Measurements from ENCODE around the gene PTPRD. TPM values are rescaled to one million over a fixed set of nuclear protein-coding genes. Genes with fewer than 3 reads are reported as not detected.

The PTPRD gene
- total RNA-seq, 1 donor, result 11.5 TPM

DNA sequence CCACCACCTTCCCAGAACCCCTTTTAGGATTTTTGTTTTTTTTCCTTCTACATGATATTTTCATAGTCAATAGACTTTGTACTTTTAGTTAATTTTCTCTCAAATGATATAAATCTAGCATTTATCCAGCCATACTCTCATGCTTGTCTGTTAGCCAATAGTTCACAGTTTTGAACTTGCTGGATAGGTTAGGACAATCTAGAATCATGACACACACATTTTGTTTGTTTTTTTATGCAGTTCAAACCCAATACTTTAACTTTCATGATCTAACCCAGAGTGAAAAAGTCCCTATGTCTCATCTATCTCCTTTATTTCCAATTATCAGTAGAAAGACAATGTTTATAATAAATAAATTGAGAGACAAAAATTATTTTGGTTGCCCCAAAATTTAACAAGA is 2303.5 kb downstream of the PTPRD start:
- TF ChIP-seq, protein P1, sequence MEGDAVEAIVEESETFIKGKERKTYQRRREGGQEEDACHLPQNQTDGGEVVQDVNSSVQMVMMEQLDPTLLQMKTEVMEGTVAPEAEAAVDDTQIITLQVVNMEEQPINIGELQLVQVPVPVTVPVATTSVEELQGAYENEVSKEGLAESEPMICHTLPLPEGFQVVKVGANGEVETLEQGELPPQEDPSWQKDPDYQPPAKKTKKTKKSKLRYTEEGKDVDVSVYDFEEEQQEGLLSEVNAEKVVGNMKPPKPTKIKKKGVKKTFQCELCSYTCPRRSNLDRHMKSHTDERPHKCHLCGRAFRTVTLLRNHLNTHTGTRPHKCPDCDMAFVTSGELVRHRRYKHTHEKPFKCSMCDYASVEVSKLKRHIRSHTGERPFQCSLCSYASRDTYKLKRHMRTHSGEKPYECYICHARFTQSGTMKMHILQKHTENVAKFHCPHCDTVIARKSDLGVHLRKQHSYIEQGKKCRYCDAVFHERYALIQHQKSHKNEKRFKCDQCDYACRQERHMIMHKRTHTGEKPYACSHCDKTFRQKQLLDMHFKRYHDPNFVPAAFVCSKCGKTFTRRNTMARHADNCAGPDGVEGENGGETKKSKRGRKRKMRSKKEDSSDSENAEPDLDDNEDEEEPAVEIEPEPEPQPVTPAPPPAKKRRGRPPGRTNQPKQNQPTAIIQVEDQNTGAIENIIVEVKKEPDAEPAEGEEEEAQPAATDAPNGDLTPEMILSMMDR (IDR thresholded peaks at IDR 0.05; ENCODE audit: insufficient read depth, low read length), result no peak
- DNase-seq (ENCODE audit: low read depth), result no peak
- no peak overlapping the region for H3K4me3 ChIP-seq (ENCODE audit: low read depth, low read length)

DNA sequence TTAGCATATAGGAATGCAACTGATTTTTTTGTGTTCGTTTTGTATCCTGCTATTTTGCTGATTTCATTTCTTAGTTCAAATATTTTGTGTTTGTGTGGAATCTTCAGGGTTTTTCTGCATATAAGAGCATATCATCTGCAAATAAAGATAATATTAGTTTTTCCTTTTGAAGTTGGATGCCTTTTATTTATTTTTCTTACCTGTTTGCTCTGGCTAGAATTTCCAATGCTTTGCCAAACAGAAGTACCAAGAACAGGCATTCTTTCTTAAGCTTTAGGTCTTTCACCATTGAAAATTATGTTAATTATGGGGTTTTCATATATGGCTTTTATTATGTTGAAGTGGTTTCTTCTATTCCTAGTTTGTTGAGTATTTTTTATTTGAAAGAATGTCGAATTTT is 2308.1 kb downstream of the PTPRD start:
- DNase-seq (ENCODE audit: low read depth), result no peak
- TF ChIP-seq, protein P1 (IDR thresholded peaks at IDR 0.05; ENCODE audit: insufficient read depth, low read length), result no peak

DNA sequence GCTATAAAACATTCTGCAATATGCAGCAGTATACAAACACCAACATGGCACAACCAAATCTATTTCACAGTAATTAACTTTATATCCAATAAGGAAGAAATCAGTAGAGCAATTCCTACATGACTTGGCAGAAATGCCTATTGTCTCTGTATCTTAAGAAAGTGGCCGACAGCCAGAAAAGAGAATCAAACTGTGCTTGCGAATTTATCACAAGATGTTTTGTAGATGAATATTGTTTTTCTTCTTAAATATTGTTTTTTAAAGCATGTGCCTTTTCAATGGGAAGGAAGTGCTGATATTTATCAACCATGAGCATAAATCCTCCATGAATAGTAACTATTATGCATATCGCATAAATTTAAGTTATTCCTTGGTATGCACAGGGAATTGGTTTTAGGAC is 2311.5 kb downstream of the PTPRD start:
- H3K4me3 ChIP-seq (ENCODE audit: low read depth, low read length), result no peak overlapping the region
- peak; percentile 14 for DNase-seq (ENCODE audit: low read depth)
- TF ChIP-seq, protein P1 (IDR thresholded peaks at IDR 0.05; ENCODE audit: insufficient read depth, low read length), result no peak

More for the DNA sequence above, 2308.1 kb downstream of the PTPRD start:
- H3K4me3 ChIP-seq (ENCODE audit: low read depth, low read length), result no peak overlapping the region

DNA sequence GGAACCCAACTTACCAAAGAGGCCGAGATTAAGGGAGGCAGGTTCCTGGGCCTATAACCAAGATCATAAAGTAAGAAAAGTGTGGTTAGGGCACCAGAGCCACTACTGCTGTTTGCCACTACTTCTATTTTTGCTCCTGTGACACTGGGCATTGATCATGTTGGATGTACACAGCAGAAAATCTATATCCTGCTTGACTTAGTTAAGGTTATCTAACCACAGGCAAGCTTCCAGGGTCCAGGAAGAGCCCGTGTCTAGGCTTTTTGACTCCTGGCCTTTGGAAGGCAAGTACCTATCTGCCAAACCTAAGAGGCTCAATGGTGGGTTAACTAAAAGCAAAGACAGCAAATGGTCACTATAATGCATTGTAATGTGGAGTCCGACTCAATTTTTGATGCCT is 2315.8 kb downstream of the PTPRD start:
- H3K4me3 ChIP-seq (ENCODE audit: low read depth, low read length), result no peak overlapping the region
- no peak for DNase-seq (ENCODE audit: low read depth)
- TF ChIP-seq, protein P1 (IDR thresholded peaks at IDR 0.05; ENCODE audit: insufficient read depth, low read length), result no peak

DNA sequence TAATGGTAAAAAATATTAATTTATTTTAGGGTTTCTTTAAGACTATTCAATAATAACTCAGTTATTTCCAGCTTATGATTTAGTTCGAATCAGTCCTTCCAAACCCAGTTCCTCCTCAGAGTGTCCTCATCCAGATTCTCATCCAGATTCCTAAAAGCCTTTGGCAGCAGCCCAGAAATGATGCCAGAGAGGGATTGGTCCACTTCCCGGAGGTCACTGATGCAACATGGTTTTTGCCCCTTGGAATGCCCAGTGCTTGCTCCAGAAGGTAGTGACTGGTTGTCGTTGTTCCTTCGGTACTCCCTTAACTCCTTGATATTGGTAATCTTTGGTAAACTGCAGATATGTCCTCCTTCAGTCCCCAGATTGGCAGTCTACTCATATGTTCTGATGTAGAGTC is 2320.1 kb downstream of the PTPRD start:
- DNase-seq (ENCODE audit: low read depth), result no peak
- TF ChIP-seq, protein P1 (IDR thresholded peaks at IDR 0.05; ENCODE audit: insufficient read depth, low read length), result no peak
- no peak overlapping the region for H3K4me3 ChIP-seq (ENCODE audit: low read depth, low read length)

DNA sequence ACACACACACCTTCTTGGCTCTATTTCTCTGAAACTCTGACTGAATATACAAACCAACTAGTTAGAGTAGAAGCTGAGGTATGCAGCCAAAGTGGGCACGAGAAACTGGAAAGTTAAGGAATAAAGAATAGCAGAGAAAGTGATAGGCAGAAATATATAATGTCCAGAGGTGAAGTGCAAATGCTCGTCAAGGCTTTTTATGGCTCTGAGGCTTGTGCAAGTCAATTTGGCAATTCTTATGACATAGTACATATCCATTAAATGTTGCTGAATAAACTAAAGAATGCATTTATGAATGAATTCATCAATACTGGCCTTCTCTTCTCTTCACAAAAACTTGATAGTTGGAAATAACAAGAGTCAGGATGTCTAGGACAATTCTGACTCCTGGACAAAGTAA is 2323.1 kb downstream of the PTPRD start:
- no peak for DNase-seq (ENCODE audit: low read depth)
- TF ChIP-seq, protein P1 (IDR thresholded peaks at IDR 0.05; ENCODE audit: insufficient read depth, low read length), result no peak
- H3K4me3 ChIP-seq (ENCODE audit: low read depth, low read length), result no peak overlapping the region

DNA sequence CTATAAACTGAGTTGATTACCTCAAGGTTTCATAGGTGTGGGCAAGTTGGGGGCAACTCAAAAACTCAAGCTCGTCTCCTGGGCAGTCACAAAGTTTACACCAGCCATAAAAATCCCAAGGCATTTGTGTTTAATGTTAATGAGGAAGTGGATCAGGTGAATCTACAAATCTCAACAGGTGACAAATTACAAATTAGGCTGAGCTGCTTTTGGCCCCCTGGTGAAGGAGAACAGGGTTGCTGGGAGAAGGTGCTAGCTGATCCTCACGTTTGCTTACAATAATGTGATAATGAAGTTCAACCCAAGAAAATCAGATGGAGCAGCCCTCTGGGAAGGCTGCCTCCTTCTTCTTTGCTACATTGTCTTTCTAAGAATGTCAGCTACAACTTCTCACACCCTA is 2324.8 kb downstream of the PTPRD start:
- no peak for DNase-seq (ENCODE audit: low read depth)
- TF ChIP-seq, protein P1 (IDR thresholded peaks at IDR 0.05; ENCODE audit: insufficient read depth, low read length), result no peak
- H3K4me3 ChIP-seq (ENCODE audit: low read depth, low read length), result no peak overlapping the region
